Superior temporal gyrus (tissue), 1 donor: ENCODE data around the gene TFCP2L1.

Source experiments
- DNase-seq: peaks from one replicate; pipeline ENCODE4 v3.0.0-alpha.2; 2016; ENCODE audit errors: extremely low spot score

Gene TFCP2L1

GRCh38 chr2:121266543-121267106, 18.4 kb downstream of the TFCP2L1 start:
- no peak for DNase-seq

DNA sequence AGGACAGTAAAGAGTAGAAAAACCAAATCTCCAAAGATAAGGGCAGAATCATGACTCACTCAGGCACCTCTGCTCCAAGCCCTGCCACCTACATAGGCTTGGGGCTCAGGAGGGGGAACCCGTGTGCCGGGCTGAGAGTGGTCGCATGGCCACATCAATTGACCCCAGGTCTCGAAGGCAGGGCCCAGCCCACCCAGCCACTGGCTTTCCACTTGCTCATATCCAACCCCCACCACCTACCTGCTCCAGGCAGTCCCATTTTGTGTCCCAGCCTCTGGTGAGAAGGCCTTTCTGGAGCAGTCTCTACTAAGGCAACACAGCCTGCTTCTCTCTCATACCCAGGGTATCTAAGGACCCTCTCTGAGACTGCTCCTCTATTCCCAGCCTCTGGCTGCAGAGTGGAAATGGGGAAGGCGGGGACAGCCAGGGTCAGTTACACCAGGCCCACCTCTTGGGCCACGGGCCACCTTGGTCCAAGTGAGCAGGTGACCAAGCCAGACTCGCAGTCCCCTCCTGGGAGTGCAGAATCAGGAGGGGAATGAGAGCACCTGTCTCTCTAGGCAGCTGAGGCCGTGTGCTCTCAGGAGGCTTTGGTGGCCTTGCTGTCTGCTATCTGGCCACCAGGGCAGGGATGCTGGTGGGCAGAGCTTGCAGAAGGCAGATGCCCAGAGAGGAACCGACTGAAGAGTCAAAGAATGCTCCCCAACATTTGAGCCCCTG, 20.8 kb downstream of the TFCP2L1 start:
- no peak for DNase-seq

- no peak for DNase-seq
These were observed 24.4 kb downstream of the TFCP2L1 start for GRCh38 chr2:121260370-121261154.

GRCh38 chr2:121258051-121258450, 27.0 kb downstream of the TFCP2L1 start:
- no peak for DNase-seq

DNA sequence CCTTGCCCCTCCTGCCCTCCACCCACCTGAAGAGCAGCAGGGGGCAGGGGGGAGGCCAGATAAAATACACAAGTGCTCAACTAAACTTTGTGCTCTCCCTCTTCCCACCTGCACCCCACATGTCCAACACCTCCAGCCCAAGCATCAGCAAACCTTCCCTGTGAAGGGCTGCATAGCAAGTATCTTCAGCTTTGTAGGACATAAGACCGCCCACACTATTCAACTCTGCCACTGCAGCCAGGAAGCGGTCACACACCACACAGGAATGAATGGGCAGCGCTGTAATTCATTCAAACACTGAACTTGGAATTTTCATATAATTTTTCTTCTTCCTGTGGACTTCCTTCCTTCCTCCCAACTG, 27.5 kb downstream of the TFCP2L1 start:
- no peak for DNase-seq

- DNase-seq, result no peak
These were observed 28.1 kb downstream of the TFCP2L1 start for GRCh38 chr2:121256720-121257479.

- no peak for DNase-seq
These were observed 29.6 kb downstream of the TFCP2L1 start for GRCh38 chr2:121255358-121255757.

- DNase-seq, result no peak
These were observed 30.3 kb downstream of the TFCP2L1 start for GRCh38 chr2:121254748-121255147.

DNA sequence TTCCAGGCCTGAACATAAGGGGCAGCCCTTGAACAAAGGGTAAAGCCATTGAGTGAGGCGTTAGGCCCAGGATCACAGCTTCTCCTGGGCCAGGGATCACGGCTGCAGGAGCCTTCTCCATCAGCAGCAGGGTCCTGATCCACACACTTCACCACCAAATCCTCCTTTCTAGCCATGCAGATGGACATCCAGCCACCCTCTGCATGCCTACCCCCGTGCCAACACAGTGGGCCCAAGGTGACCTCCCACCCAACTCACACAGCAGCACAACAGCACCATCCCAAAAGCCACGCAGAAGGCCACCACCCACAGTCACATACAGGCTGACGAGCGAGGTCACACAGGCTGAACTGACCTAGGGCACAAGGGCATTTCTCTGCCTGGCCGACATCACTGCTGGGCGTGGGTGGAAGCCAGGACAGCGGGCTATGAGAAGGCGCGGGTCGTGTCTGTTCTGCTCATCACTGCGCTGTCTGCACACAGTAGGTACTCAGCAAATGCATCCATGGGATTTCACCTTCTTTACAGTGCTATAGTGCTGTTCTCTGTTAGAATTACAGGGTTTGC, 31.2 kb downstream of the TFCP2L1 start:
- DNase-seq, result no peak

DNA sequence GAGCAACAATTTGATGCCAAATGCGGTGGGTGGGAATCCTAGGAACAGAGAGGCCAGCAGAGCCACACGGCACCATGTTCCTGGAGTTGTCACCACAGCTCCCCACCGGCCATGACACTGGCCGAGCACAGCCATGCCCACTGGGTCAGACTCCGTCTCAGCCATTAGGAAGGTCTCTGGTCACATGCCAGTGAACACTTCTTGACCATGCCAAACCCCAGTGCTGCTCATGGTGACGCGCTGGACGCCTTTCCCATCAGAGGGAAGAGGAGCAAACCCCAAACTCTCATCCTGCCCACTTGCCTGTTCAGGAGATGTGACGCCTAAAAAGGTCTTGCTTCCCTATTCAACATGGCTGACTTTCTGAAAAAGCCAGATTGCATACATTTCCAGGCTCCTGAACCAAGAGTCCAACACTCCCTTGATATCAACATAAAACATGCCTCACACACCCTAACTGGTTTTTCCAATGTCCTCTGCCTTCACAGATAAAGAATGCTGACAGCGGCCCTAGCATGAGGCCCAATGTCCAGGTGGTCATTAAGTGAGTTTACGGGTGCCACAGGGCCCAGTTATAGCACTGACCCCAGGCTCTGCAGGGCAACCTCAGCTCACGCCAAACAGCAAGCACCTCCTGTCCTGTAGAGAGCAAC, 31.9 kb downstream of the TFCP2L1 start:
- DNase-seq, result no peak

GRCh38 chr2:121251497-121251896, 33.5 kb downstream of the TFCP2L1 start:
- no peak for DNase-seq

GRCh38 chr2:121248766-121249343, 36.1 kb downstream of the TFCP2L1 start:
- no peak for DNase-seq

GRCh38 chr2:121247971-121248370, 37.0 kb downstream of the TFCP2L1 start:
- no peak for DNase-seq

DNA sequence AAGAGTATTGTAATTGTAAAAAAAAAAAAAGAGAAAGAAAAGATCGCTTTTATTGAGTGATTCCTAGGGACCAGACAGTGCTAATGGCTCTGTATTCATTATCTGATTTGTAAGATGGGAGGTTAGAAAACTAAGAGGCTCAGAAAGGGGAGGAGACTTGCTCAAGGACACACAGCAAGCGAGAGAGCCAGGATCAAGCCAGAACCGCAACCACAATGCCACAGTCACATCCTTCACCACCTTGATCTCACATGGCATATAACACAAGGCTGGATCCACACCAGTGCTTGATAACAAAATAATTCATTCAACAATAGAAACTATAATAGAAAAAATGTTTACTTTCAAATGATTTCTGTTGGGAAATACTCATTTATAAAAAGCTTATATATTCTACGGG, 37.5 kb downstream of the TFCP2L1 start:
- no peak for DNase-seq

GRCh38 chr2:121246704-121247255, 38.2 kb downstream of the TFCP2L1 start:
- DNase-seq, result no peak

DNA sequence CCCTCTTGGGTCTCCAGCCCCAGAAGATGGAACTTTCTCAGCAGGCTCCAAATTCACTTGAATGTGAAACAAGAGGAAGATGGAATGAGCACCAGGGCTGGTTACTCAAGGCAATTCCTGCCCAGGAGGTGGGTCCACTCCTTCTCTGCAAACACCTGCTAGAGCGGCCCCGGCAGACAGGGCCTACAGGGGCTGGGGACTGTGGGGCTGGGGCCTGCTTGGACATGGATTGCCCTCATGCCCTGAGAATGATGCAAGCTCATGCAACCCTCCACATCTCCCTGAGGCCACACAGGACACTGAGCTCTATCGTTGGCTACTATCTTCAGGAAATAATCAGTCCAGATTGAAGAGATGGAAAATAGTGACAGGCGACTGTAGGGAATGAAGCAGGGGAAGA, 39.1 kb downstream of the TFCP2L1 start:
- no peak for DNase-seq

- no peak for DNase-seq
These were observed 39.7 kb downstream of the TFCP2L1 start for GRCh38 chr2:121245120-121245820.

DNA sequence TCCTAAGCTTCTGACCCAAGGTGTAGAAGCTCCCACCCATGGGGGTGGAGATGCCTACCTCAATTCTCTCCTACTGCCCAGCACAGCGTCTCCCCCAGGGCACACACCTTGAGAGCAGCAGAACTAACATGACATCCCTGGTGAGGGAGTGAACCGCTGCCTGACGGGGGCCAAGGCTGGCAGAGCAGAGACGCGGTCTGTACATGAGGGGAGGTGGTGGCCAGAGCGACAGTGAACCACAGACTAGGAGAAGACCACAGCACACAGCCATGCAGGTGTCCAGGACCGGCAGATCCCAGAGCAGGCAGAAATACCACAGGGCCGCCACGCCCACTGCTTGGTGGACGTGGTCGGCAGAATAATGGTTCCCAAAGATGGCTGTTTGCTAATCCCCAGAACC, 40.4 kb downstream of the TFCP2L1 start:
- no peak for DNase-seq

GRCh38 chr2:121243821-121244460, 41.1 kb downstream of the TFCP2L1 start:
- DNase-seq, result no peak

- no peak for DNase-seq
These were observed 42.0 kb downstream of the TFCP2L1 start for GRCh38 chr2:121242976-121243375.
